Ishikawa (cell line): Measurements from ENCODE around the gene CAVIN2.

ENCODE experiments used
- CEBPB ChIP-seq: IDR thresholded peaks from 2 replicates; pipeline ENCODE4 v1.6.1; 2012
- CREB1 ChIP-seq: IDR thresholded peaks from 2 replicates; pipeline ENCODE4 v1.6.1; 2012; ENCODE audit warnings: low read depth
- EGR1 ChIP-seq: IDR thresholded peaks from 2 replicates; pipeline ENCODE4 v1.6.1; 2012
- EP300 ChIP-seq: IDR thresholded peaks from 2 replicates; pipeline ENCODE4 v1.6.1; 2012; ENCODE audit warnings: borderline replicate concordance
- FOXM1 ChIP-seq: IDR thresholded peaks from 2 replicates; pipeline ENCODE4 v1.6.1; 2012; ENCODE audit warnings: low read depth, borderline replicate concordance
- MAX ChIP-seq: IDR thresholded peaks from 2 replicates; pipeline ENCODE4 v1.6.1; 2012
- NFIC ChIP-seq: IDR thresholded peaks from 2 replicates; pipeline ENCODE4 v1.6.1; 2012
- RAD21 ChIP-seq: IDR thresholded peaks from 2 replicates; pipeline ENCODE4 v1.6.1; 2012; ENCODE audit warnings: low read depth
- REST ChIP-seq: IDR thresholded peaks from 2 replicates; pipeline ENCODE4 v1.6.1; 2012; ENCODE audit warnings: low read depth, mild to moderate bottlenecking
- TAF1 ChIP-seq: IDR thresholded peaks from 2 replicates; pipeline ENCODE4 v1.6.1; 2012; ENCODE audit warnings: low read depth, mild to moderate bottlenecking
- TCF12 ChIP-seq: IDR thresholded peaks from 2 replicates; pipeline ENCODE4 v1.6.1; 2012; ENCODE audit warnings: low read depth
- TEAD4 ChIP-seq: IDR thresholded peaks from 2 replicates; pipeline ENCODE4 v1.6.1; 2012
- USF1 ChIP-seq: IDR thresholded peaks from 2 replicates; pipeline ENCODE4 v1.6.1; 2012
- YY1 ChIP-seq: IDR thresholded peaks from 2 replicates; pipeline ENCODE4 v1.6.1; 2012; ENCODE audit warnings: low read depth
- ZBTB7A ChIP-seq: IDR thresholded peaks from 2 replicates; pipeline ENCODE4 v1.6.1; 2012; ENCODE audit warnings: low read depth

Gene CAVIN2

GRCh38 chr2:191894681-191895147, 47.8 kb upstream of the CAVIN2 start:
- TF ChIP-seq TAF1 (no peak), USF1 (no peak), ZBTB7A (no peak), TEAD4 (peak; percentile 9; the same call in 1 of the 2 replicates), EGR1 (no peak), REST (no peak), FOXM1 (no peak), RAD21 (no peak)

GRCh38 chr2:191892391-191892790, 45.5 kb upstream of the CAVIN2 start:
- TF ChIP-seq RAD21, result no peak
- no peak for TF ChIP-seq REST
- no peak for TF ChIP-seq ZBTB7A
- TF ChIP-seq MAX, result no peak
- TF ChIP-seq CEBPB, result peak; percentile 71

- TF ChIP-seq CEBPB (no peak), REST (no peak), TEAD4 (no peak), TCF12 (no peak), ZBTB7A (no peak), MAX (no peak), YY1 (no peak), CREB1 (no peak), RAD21 (no peak), USF1 (no peak), NFIC (no peak), FOXM1 (no peak), EGR1 (no peak), EP300 (no peak), TAF1 (no peak)
Observed at GRCh38 chr2:191891656-191892055, 44.8 kb upstream of the CAVIN2 start.

GRCh38 chr2:191889931-191890330, 43.0 kb upstream of the CAVIN2 start:
- TF ChIP-seq EGR1, result no peak
- TF ChIP-seq NFIC, result no peak

- TF ChIP-seq FOXM1 (no peak), CREB1 (no peak), YY1 (no peak)
Observed at GRCh38 chr2:191888400-191889166, 41.7 kb upstream of the CAVIN2 start.
